ENCODE results near the gene OR6N1.

GRCh38 chr1:158731707-158732106, 40.3 kb downstream of the OR6N1 start:
- TF ChIP-seq CTCF (IDR thresholded peaks at IDR 0.05; ENCODE audit: low read depth, low read length, missing input control) (no peak), RXRA (IDR thresholded peaks at IDR 0.05) (no peak), MAX (IDR thresholded peaks at IDR 0.05) (no peak), JUND (IDR thresholded peaks at IDR 0.05) (no peak)
